B cell (primary cell): ENCODE results near the gene RHCG. TPM values are rescaled to one million over a fixed set of nuclear protein-coding genes. Genes with fewer than 3 reads are reported as not detected.

Experiments
- ATAC-seq: fragments of 200-7000 bp; cut with Tn5 transposase; one replicate; pipeline ENCODE4 v1.10.0; 2021; ENCODE audit warnings: low read depth, mild to moderate bottlenecking, moderate number of reproducible peaks, moderate library complexity
- CTCF ChIA-PET: fragments of 350-600 bp; sonication (Branson Sonifier 250); formaldehyde crosslinking; loops from one replicate; lab custom pipeline; 2021; ENCODE audit warnings: antibody characterized with exemption, inconsistent platforms; lab: Charles Lee
- POLR2A ChIA-PET: fragments of 350-600 bp; sonication (Branson Sonifier 250); formaldehyde crosslinking; loops from one replicate; lab custom pipeline; 2021; ENCODE audit warnings: antibody characterized with exemption; lab: Charles Lee
- DNase-seq: peaks from one replicate; pipeline ENCODE4 v3.0.0; 2013
- H2AFZ ChIP-seq: 2 replicates; pipeline ENCODE4 v1.6.1; 2012; ENCODE audit warnings: mild to moderate bottlenecking, low read depth, low read length; ENCODE audit not compliant: insufficient read depth, poor library complexity, severe bottlenecking
- H3K27ac ChIP-seq, 2 donors: 1 replicate in 1 of 2; 2 replicates in 1 of 2; pipeline ENCODE4 v1.5.1; 2012 to 2013; ENCODE audit warnings: low read length in 2 of 2, mild to moderate bottlenecking in 2 of 2, moderate library complexity in 1 of 2
- H3K27me3 ChIP-seq, 4 experiments: fragments of 200-600 bp in 1 of 4; sonication (generic) in 1 of 4; replicated peaks in 1 of 4; 1 replicate in 2 of 4; 2 replicates in 2 of 4; pipeline versions ENCODE4 v1.6.1 to v1.7.0; 2013 to 2016; ENCODE audit warnings: low read length in 3 of 4, mild to moderate bottlenecking in 2 of 4, mixed read lengths in 1 of 4, moderate library complexity in 1 of 4; ENCODE audit not compliant: insufficient read depth in 4 of 4, control insufficient read depth in 3 of 4; ENCODE audit errors: control extremely low read depth in 1 of 4
- H3K36me3 ChIP-seq, 2 experiments: replicated peaks in 1 of 2; 1 replicate in 1 of 2; 2 replicates in 1 of 2; pipeline versions ENCODE4 v1.6.1 to v1.7.1; 2013; ENCODE audit warnings: low read length in 1 of 2; ENCODE audit not compliant: insufficient read depth in 2 of 2, control insufficient read depth in 1 of 2; ENCODE audit errors: control extremely low read depth in 1 of 2, extremely low read depth in 1 of 2
- H3K4me1 ChIP-seq, 2 donors: fragments of 200-600 bp in 1 of 2; sonication (generic) in 1 of 2; 1 replicate in 1 of 2; 2 replicates in 1 of 2; pipeline versions ENCODE4 v1.5.1 to v1.6.1; 2013 to 2017; ENCODE audit warnings: low read length in 2 of 2; ENCODE audit not compliant: control insufficient read depth in 2 of 2, insufficient read depth in 2 of 2
- H3K4me2 ChIP-seq: replicated peaks from 2 replicates; pipeline ENCODE3; 2012; ENCODE audit warnings: mild to moderate bottlenecking, low read depth, low read length; ENCODE audit not compliant: poor library complexity, severe bottlenecking
- H3K4me3 ChIP-seq, 5 experiments: fragments of 200-600 bp in 1 of 5; sonication (generic) in 1 of 5; 1 replicate in 3 of 5; 2 replicates in 2 of 5; pipeline versions ENCODE4 v1.5.1 to v1.7.0; 2011 to 2016; ENCODE audit warnings: low read length in 4 of 5, mild to moderate bottlenecking in 4 of 5, low read depth in 2 of 5, control low read depth in 1 of 5, moderate library complexity in 1 of 5; ENCODE audit not compliant: insufficient read depth in 1 of 5; ENCODE audit errors: control extremely low read depth in 1 of 5, extremely low read depth in 1 of 5
- H3K79me2 ChIP-seq: fragments of 200-600 bp; sonication (generic); one replicate; pipeline ENCODE4 v1.6.0; 2016; ENCODE audit warnings: low read length; ENCODE audit not compliant: control insufficient read depth, insufficient read depth
- H3K9ac ChIP-seq: fragments of 200-600 bp; sonication (generic); 2 replicates; pipeline ENCODE4 v1.6.1; 2017; ENCODE audit warnings: mild to moderate bottlenecking, low read length, moderate library complexity
- H3K9me3 ChIP-seq, 3 donors: one replicate each; pipeline versions ENCODE4 v1.6.1 to v1.7.1; 2013; ENCODE audit warnings: low read length in 2 of 3; ENCODE audit not compliant: control insufficient read depth in 2 of 3, insufficient read depth in 1 of 3; ENCODE audit errors: control extremely low read depth in 1 of 3
- H4K20me1 ChIP-seq: 2 replicates; pipeline ENCODE4 v1.6.0; 2012; ENCODE audit warnings: mild to moderate bottlenecking, low read length; ENCODE audit not compliant: insufficient read depth, control insufficient read depth, poor library complexity, severe bottlenecking
- H3K27ac Mint-ChIP-seq: one replicate; pipeline ENCODE4 v1.8.0; 2021; ENCODE audit warnings: mixed read lengths
- H3K27me3 Mint-ChIP-seq: one replicate; pipeline ENCODE4 v1.8.0; 2021; ENCODE audit warnings: mixed read lengths
- H3K4me1 Mint-ChIP-seq: one replicate; pipeline ENCODE4 v1.8.0; 2021; ENCODE audit warnings: mixed read lengths
- H3K4me3 Mint-ChIP-seq: one replicate; pipeline ENCODE4 v1.8.0; 2021; ENCODE audit warnings: mixed read lengths
- H3K9me3 Mint-ChIP-seq: one replicate; pipeline ENCODE4 v1.8.0; 2022; ENCODE audit warnings: mixed read lengths; ENCODE audit not compliant: insufficient read depth
- CTCF ChIP-seq: fragments of 200-600 bp; IDR thresholded peaks from one replicate; pipeline ENCODE4 v1.8.0; 2022; ENCODE audit warnings: antibody characterized with exemption, mild to moderate bottlenecking
- EZH2 ChIP-seq: IDR thresholded peaks from 2 replicates; pipeline ENCODE4 v1.6.1; 2012; ENCODE audit warnings: borderline replicate concordance, low read depth, mild to moderate bottlenecking, moderate library complexity, low read length; ENCODE audit not compliant: insufficient read depth, poor library complexity, severe bottlenecking
- WGBS: methylation state at CpG from one replicate; pipeline ENCODE4 v1.1.5; 2013; ENCODE audit warnings: missing lambda C conversion rate; ENCODE audit not compliant: insufficient coverage; 5-methylcytosine and 5-hydroxymethylcytosine counted together
- intact Hi-C: fragments of 100-400 bp; cut with micrococcal nuclease; formaldehyde crosslinking; loops from one replicate; pipeline ENCODE4 v1.10.0; 2022
- polyA plus RNA-seq: library from polyadenylated mRNA; depleted of rRNA; stranded (reverse); fragments of >200 nt; gene quantifications from 2 replicates; pipeline ENCODE4 v1.2.3, GENCODE V29; 2012
- total RNA-seq, 2 donors: library from RNA; stranded (reverse); fragments of 120-200 nt in 1 of 2; gene quantifications; 1 replicate in 1 of 2; 2 replicates in 1 of 2; pipeline versions ENCODE4 v1.2.3 to v1.2.4, GENCODE V29; 2013 to 2022

The RHCG gene
- total and polyA plus RNA-seq, 2 donors (not counting 1 experiment from before 2014, with no cell fraction given) = not detected

GRCh38 chr15:89477411-89478242 is 18.8 kb downstream of the RHCG start:
- H3K27ac ChIP-seq = no peak overlapping the region
- H3K4me3 ChIP-seq = no peak overlapping the region
- H2AFZ ChIP-seq = no peak overlapping the region
- H3K9ac ChIP-seq = no peak overlapping the region
- ChIA-PET CTCF (no interaction called here), POLR2A (no interaction called here)
- H3K4me3 Mint-ChIP-seq = no peak overlapping the region
- peaks cover 28% of the 10 kb centered on the region for H3K27me3 Mint-ChIP-seq
- no peak overlapping the region for H3K27ac Mint-ChIP-seq
- H3K4me1 Mint-ChIP-seq = no peaks in the 10 kb centered on the region
- H3K79me2 ChIP-seq = no peaks in the 10 kb centered on the region
- H3K9me3 Mint-ChIP-seq = no peaks in the 10 kb centered on the region
- no peak overlapping the region for H3K4me2 ChIP-seq
- ATAC-seq = no peak
- TF ChIP-seq CTCF (no peak), EZH2 (no peak)
- H3K4me1 ChIP-seq = no peaks in the 10 kb centered on the region
- intact Hi-C loops = no loop called here
- no peaks in the 10 kb centered on the region for H4K20me1 ChIP-seq
- H3K36me3 ChIP-seq = no peaks in the 10 kb centered on the region
- 91% methylated on average over 16 of the region's 22 CpGs for WGBS
- DNase-seq = no peak
- H3K27me3 ChIP-seq = peaks cover 0 to 47% (median 6%) of the 10 kb centered on the region in 4 experiments
- peaks cover 0 to 11% (median 0%) of the 10 kb centered on the region in 3 donors for H3K9me3 ChIP-seq

DNA sequence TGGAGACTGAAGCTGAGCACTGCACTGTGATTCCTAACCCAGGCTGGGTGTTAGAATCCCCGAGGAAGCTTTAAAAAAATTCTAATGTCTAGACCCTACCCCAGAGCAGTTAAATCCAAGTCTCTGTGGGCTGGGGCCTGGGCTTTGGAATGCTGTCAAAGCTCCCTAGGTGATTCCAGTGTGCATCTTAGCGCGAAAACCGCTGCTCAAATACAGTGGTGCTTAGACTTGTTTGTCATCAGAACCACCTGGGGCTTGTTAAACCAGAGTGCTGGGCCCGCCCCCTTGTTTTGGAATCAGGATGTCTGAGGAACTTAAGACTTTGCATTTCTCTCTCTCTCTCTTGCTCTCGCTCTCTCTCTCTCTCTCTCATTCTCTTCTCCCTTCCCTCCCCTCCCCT is 20.7 kb downstream of the RHCG start:
- 74% methylated on average over 5 of the region's 6 CpGs for WGBS
- Histone ChIP-seq H3K9me3 (peaks cover 0 to 14% (median 0%) of the 10 kb centered on the region in 3 donors), H2AFZ (no peak overlapping the region), H3K4me3 (no peak overlapping the region), H3K4me2 (no peak overlapping the region), H3K9ac (no peak overlapping the region), H4K20me1 (no peaks in the 10 kb centered on the region), H3K27me3 (peaks cover 0 to 64% (median 18%) of the 10 kb centered on the region in 4 experiments), H3K27ac (no peak overlapping the region), H3K36me3 (no peaks in the 10 kb centered on the region), H3K4me1 (no peaks in the 10 kb centered on the region), H3K79me2 (no peaks in the 10 kb centered on the region)
- no peak overlapping the region for H3K27ac Mint-ChIP-seq
- TF ChIP-seq EZH2 (no peak), CTCF (no peak)
- DNase-seq = no peak
- ChIA-PET POLR2A (no interaction called here), CTCF (interaction anchor here (0.8 to 7.1 kb wide), 3 partner anchors 46 to 118 kb away, joined by 3 to 129 read pairs (median 3); no protein-coding TSS in a partner anchor)
- H3K4me3 Mint-ChIP-seq = no peak overlapping the region
- intact Hi-C loops = no loop called here
- no peak for ATAC-seq
- H3K9me3 Mint-ChIP-seq = no peaks in the 10 kb centered on the region
- peaks cover 29% of the 10 kb centered on the region for H3K27me3 Mint-ChIP-seq
- H3K4me1 Mint-ChIP-seq = no peaks in the 10 kb centered on the region
